DND-41 (cell line): Measurements from ENCODE around the gene EPB41L2.

Experiments
- CTCF ChIP-seq: IDR thresholded peaks from 2 replicates; pipeline ENCODE4 v1.5.1; 2012; ENCODE audit warnings: borderline replicate concordance, low read length, moderate library complexity, mild to moderate bottlenecking; ENCODE audit not compliant: poor library complexity, severe bottlenecking; ENCODE audit errors: extremely low read depth
- EZH2 ChIP-seq: IDR thresholded peaks from 3 replicates; pipeline ENCODE4 v1.6.1; 2012; ENCODE audit warnings: borderline replicate concordance, low read depth, mild to moderate bottlenecking, moderate library complexity, low read length, inconsistent platforms; ENCODE audit not compliant: severe bottlenecking

- no peak for TF ChIP-seq CTCF
- no peak for TF ChIP-seq EZH2
These were observed 128.0 kb downstream of the EPB41L2 start for GRCh38 chr6:130934848-130935585.
